GM12878 (cell line): ENCODE data around the gene DDX39A. TPM values are rescaled to one million over a fixed set of nuclear protein-coding genes. Genes with fewer than 3 reads are reported as not detected.

Experiments
- BACH1 ChIP-seq: fragments of 450-650 bp; IDR thresholded peaks from 2 replicates; pipeline ENCODE4 v1.6.1; 2017; ENCODE audit warnings: mild to moderate bottlenecking, borderline replicate concordance
- BHLHE40 ChIP-seq, 2 experiments: fragments of 450-650 bp in 1 of 2; IDR thresholded peaks; 2 replicates each; pipeline ENCODE4 v1.6.1; 2011 to 2017; ENCODE audit warnings: low read depth in 2 of 2, borderline replicate concordance in 1 of 2, improper control_type of control experiment in 1 of 2, low read length in 1 of 2, mild to moderate bottlenecking in 1 of 2
- CBX5 ChIP-seq: sonication (generic); IDR thresholded peaks from 2 replicates; pipeline ENCODE4 v1.6.1; 2016; ENCODE audit warnings: low read depth, moderate library complexity, mild to moderate bottlenecking, inconsistent platforms
- CHD4 ChIP-seq: fragments of 200-600 bp; sonication (generic); IDR thresholded peaks from 2 replicates; pipeline ENCODE4 v1.6.1; 2016; ENCODE audit warnings: mild to moderate bottlenecking
- EGR1 ChIP-seq, 2 experiments: IDR thresholded peaks; 1 replicate in 1 of 2; 2 replicates in 1 of 2; pipeline ENCODE4 v1.6.1; 2011 to 2012; ENCODE audit warnings: low read depth in 2 of 2, low read length in 2 of 2, borderline replicate concordance in 1 of 2, mild to moderate bottlenecking in 1 of 2, moderate library complexity in 1 of 2
- MEF2B ChIP-seq: fragments of 450-650 bp; IDR thresholded peaks from 2 replicates; pipeline ENCODE4 v1.6.1; 2018; ENCODE audit warnings: mild to moderate bottlenecking, moderate library complexity; ENCODE audit not compliant: partially characterized antibody, poor library complexity, severe bottlenecking
- MXI1 ChIP-seq: fragments of 150-350 bp; IDR thresholded peaks from 2 replicates; pipeline ENCODE4 v1.6.1; 2011; ENCODE audit warnings: low read depth, mild to moderate bottlenecking, inconsistent platforms, low read length, improper control_type of control experiment
- MYC ChIP-seq: IDR thresholded peaks from 2 replicates; pipeline ENCODE4 v1.6.1; 2011; ENCODE audit warnings: mild to moderate bottlenecking, low read length, moderate library complexity, inconsistent platforms; ENCODE audit not compliant: insufficient read depth, insufficient replicate concordance, insufficient read length, severe bottlenecking
- NBN ChIP-seq: fragments of 450-650 bp; IDR thresholded peaks from 2 replicates; pipeline ENCODE4 v1.6.1; 2016
- NR2C1 ChIP-seq: fragments of 450-650 bp; IDR thresholded peaks from 2 replicates; pipeline ENCODE4 v1.6.1; 2017; ENCODE audit warnings: antibody characterized with exemption, mild to moderate bottlenecking, moderate library complexity
- NR2F1 ChIP-seq: fragments of 450-650 bp; conservative IDR thresholded peaks from 2 replicates; pipeline ENCODE4 v1.6.1; 2017; ENCODE audit warnings: mild to moderate bottlenecking
- PAX5 ChIP-seq: IDR thresholded peaks from 2 replicates; pipeline ENCODE4 v1.6.1; 2011; ENCODE audit warnings: low read depth, low read length, borderline replicate concordance
- POLR2A ChIP-seq: IDR thresholded peaks from 2 replicates; pipeline ENCODE4 v1.6.1; 2011; ENCODE audit warnings: low read depth, mild to moderate bottlenecking, low read length
- RAD21 ChIP-seq: IDR thresholded peaks from 2 replicates; pipeline ENCODE4 v1.6.1; 2011; ENCODE audit warnings: mild to moderate bottlenecking, low read depth, low read length, moderate library complexity; ENCODE audit not compliant: insufficient read depth
- RBBP5 ChIP-seq: fragments of 200-600 bp; sonication (generic); conservative IDR thresholded peaks from 2 replicates; pipeline ENCODE4 v1.6.1; 2016
- RUNX3 ChIP-seq: IDR thresholded peaks from 2 replicates; pipeline ENCODE4 v1.6.1; 2012; ENCODE audit warnings: low read length, inconsistent platforms
- SKIL ChIP-seq: fragments of 450-650 bp; IDR thresholded peaks from 2 replicates; pipeline ENCODE4 v1.6.1; 2017; ENCODE audit warnings: mild to moderate bottlenecking, low read depth, inconsistent platforms; ENCODE audit not compliant: poor library complexity, severe bottlenecking
- SMARCA5 ChIP-seq: fragments of 450-650 bp; IDR thresholded peaks from 2 replicates; pipeline ENCODE4 v1.6.1; 2017; ENCODE audit warnings: mild to moderate bottlenecking
- SREBF1 ChIP-seq: IDR thresholded peaks from 2 replicates; pipeline ENCODE4 v1.6.1; 2012; ENCODE audit warnings: mild to moderate bottlenecking, low read length
- ZNF207 ChIP-seq: fragments of 450-650 bp; IDR thresholded peaks from 2 replicates; pipeline ENCODE4 v1.6.1; 2014; ENCODE audit warnings: antibody characterized with exemption, mild to moderate bottlenecking, borderline replicate concordance
- polyA plus RNA-seq, 11 experiments: library from polyadenylated mRNA; depleted of rRNA in 4 of 11; unstranded in 6 of 11; stranded (reverse) in 5 of 11; fragments of >200 nt; fragmentation: Nextera tagmentation in 4 of 11; fragmentation: Illumina TruSeq in 1 of 11; extraction: Ambion mirVana in 4 of 11; extraction: Trizol in 1 of 11; gene quantifications; 1 replicate in 1 of 11; 2 replicates in 10 of 11; pipeline versions ENCODE4 v1.2.1 to v1.2.3, GENCODE V29; 2011 to 2016; ENCODE audit warnings: inconsistent platforms in 2 of 11, missing spikeins in 2 of 11, low read depth in 1 of 11
- total RNA-seq, 4 experiments: library from RNA; depleted of rRNA in 3 of 4; stranded (reverse); fragments of >200 nt in 3 of 4; fragmentation: Illumina TruSeq in 1 of 4; extraction: Trizol in 1 of 4; gene quantifications; 2 replicates each; pipeline versions ENCODE4 v1.2.1 to v1.2.3, GENCODE V29; 2013 to 2021
- TF ChIP-seq, protein P1 (sequence below), 3 experiments: IDR thresholded peaks in 2 of 3; conservative IDR thresholded peaks in 1 of 3; 2 replicates each; pipeline ENCODE4 v1.5.1; 2011; ENCODE audit warnings: low read depth in 3 of 3, low read length in 3 of 3, mild to moderate bottlenecking in 3 of 3, control low read depth in 2 of 3, moderate library complexity in 2 of 3, inconsistent platforms in 1 of 3, mixed read lengths in 1 of 3; ENCODE audit not compliant: control insufficient read depth in 2 of 3, insufficient read depth in 1 of 3; ENCODE audit errors: extremely low read depth in 1 of 3
- TF ChIP-seq, protein P2 (sequence below): fragments of 450-650 bp; IDR thresholded peaks from 2 replicates; pipeline ENCODE4 v1.6.1; 2018; ENCODE audit warnings: mild to moderate bottlenecking, low read depth, moderate library complexity; ENCODE audit not compliant: partially characterized antibody
- TF ChIP-seq, protein P3 (sequence below): fragments of 450-650 bp; IDR thresholded peaks from 2 replicates; pipeline ENCODE4 v1.6.1; 2017; ENCODE audit warnings: antibody characterized with exemption, mild to moderate bottlenecking, moderate library complexity

The DDX39A gene
- total and polyA plus RNA-seq, 10 of the 15 experiments (the other 5 are each of a cell fraction or from before 2014, with no cell fraction given), result 113 to 378 (median 224) TPM

DNA sequence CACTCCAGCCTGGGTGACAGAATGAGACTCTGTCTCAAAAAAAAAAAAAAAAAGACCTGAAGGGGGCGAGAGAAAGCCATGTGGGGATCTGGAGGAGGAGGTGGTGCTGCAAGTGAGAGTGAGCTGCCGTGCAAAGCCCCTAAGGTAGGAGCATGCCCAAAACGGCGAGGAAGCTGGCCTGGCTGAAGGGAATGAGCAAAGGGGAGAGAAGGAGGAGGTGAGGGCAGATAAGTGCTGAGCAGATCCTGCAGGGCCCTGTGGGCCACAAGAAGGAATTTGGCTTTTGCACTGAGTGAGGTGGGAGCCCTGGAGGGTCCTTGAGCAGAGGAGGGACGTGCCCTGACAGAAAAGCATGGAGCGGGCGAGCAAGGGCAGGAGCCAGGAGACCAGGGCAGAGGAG, 57.3 kb downstream of the DDX39A start (continued):
- TF ChIP-seq NR2C1, result no peak
- peak; percentile 66 for TF ChIP-seq RAD21
- 0 out of 2 replicates have a peak, but pooled peaks have one; percentile 29 for TF ChIP-seq NBN
- no peak for TF ChIP-seq SKIL
- no peak for TF ChIP-seq PAX5
- TF ChIP-seq, protein P1, sequence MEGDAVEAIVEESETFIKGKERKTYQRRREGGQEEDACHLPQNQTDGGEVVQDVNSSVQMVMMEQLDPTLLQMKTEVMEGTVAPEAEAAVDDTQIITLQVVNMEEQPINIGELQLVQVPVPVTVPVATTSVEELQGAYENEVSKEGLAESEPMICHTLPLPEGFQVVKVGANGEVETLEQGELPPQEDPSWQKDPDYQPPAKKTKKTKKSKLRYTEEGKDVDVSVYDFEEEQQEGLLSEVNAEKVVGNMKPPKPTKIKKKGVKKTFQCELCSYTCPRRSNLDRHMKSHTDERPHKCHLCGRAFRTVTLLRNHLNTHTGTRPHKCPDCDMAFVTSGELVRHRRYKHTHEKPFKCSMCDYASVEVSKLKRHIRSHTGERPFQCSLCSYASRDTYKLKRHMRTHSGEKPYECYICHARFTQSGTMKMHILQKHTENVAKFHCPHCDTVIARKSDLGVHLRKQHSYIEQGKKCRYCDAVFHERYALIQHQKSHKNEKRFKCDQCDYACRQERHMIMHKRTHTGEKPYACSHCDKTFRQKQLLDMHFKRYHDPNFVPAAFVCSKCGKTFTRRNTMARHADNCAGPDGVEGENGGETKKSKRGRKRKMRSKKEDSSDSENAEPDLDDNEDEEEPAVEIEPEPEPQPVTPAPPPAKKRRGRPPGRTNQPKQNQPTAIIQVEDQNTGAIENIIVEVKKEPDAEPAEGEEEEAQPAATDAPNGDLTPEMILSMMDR (IDR thresholded peaks at IDR 0.05 in 2 of 3, conservative IDR thresholded peaks at IDR 0.05 in 1 of 3; ENCODE audit: control insufficient read depth in 2 of 3, extremely low read depth in 1 of 3, insufficient read depth in 1 of 3, low read depth in 3 of 3, low read length in 3 of 3), result peak; percentile 25 to 48 (median 39); a peak in 4 of 6 replicates
- TF ChIP-seq EGR1 (IDR thresholded peaks at IDR 0.05; ENCODE audit: borderline replicate concordance in 1 of 2, low read depth in 2 of 2, low read length in 2 of 2), result no peak
- TF ChIP-seq NR2F1, result no peak
- TF ChIP-seq, protein P2, sequence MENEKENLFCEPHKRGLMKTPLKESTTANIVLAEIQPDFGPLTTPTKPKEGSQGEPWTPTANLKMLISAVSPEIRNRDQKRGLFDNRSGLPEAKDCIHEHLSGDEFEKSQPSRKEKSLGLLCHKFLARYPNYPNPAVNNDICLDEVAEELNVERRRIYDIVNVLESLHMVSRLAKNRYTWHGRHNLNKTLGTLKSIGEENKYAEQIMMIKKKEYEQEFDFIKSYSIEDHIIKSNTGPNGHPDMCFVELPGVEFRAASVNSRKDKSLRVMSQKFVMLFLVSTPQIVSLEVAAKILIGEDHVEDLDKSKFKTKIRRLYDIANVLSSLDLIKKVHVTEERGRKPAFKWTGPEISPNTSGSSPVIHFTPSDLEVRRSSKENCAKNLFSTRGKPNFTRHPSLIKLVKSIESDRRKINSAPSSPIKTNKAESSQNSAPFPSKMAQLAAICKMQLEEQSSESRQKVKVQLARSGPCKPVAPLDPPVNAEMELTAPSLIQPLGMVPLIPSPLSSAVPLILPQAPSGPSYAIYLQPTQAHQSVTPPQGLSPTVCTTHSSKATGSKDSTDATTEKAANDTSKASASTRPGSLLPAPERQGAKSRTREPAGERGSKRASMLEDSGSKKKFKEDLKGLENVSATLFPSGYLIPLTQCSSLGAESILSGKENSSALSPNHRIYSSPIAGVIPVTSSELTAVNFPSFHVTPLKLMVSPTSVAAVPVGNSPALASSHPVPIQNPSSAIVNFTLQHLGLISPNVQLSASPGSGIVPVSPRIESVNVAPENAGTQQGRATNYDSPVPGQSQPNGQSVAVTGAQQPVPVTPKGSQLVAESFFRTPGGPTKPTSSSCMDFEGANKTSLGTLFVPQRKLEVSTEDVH, result no peak
- no peak for TF ChIP-seq MYC
- TF ChIP-seq RBBP5, result no peak
- TF ChIP-seq MEF2B, result no peak
- TF ChIP-seq RUNX3, result no peak
- TF ChIP-seq POLR2A, result no peak
- TF ChIP-seq CHD4, result no peak
- no peak for TF ChIP-seq SREBF1
- TF ChIP-seq BHLHE40 (IDR thresholded peaks at IDR 0.05; ENCODE audit: borderline replicate concordance in 1 of 2, low read depth in 2 of 2, low read length in 1 of 2), result no peak
- TF ChIP-seq, protein P3, sequence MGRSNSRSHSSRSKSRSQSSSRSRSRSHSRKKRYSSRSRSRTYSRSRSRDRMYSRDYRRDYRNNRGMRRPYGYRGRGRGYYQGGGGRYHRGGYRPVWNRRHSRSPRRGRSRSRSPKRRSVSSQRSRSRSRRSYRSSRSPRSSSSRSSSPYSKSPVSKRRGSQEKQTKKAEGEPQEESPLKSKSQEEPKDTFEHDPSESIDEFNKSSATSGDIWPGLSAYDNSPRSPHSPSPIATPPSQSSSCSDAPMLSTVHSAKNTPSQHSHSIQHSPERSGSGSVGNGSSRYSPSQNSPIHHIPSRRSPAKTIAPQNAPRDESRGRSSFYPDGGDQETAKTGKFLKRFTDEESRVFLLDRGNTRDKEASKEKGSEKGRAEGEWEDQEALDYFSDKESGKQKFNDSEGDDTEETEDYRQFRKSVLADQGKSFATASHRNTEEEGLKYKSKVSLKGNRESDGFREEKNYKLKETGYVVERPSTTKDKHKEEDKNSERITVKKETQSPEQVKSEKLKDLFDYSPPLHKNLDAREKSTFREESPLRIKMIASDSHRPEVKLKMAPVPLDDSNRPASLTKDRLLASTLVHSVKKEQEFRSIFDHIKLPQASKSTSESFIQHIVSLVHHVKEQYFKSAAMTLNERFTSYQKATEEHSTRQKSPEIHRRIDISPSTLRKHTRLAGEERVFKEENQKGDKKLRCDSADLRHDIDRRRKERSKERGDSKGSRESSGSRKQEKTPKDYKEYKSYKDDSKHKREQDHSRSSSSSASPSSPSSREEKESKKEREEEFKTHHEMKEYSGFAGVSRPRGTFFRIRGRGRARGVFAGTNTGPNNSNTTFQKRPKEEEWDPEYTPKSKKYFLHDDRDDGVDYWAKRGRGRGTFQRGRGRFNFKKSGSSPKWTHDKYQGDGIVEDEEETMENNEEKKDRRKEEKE, result no peak
- TF ChIP-seq MXI1, result no peak
- 0 out of 2 replicates have a peak, but pooled peaks have one; percentile 56 for TF ChIP-seq SMARCA5
- no peak for TF ChIP-seq CBX5
- no peak for TF ChIP-seq ZNF207
- TF ChIP-seq BACH1, result no peak
